Stromal cell of bone marrow (primary cell): ENCODE measurements around the gene TOMM70.
"Not testable (repeated sequence)": the region's sequence is repeated elsewhere in the genome, so short reads cannot be mapped to it uniquely, and the experiment has no call there.

Source experiments
- DNase-seq: peaks from one replicate; pipeline ENCODE4 v3.0.0-alpha.2; 2012; ENCODE audit warnings: low read depth

The TOMM70 gene

GRCh38 chr3:100400780-100401673 lies at the start of gene TOMM70, which contains the start of gene LNP1:
Gene TOMM70, minus strand, starts transcription at chr3:100401089. Its CDS starts 140 bp downstream, at chr3:100400949.
Gene LNP1, plus strand, starts transcription at chr3:100401539. Its CDS starts 28,191 bp downstream, at chr3:100429730.
- peak; percentile 95 for DNase-seq

- DNase-seq: no peak
Observed at GRCh38 chr3:100449214-100449613, 48.3 kb upstream of the TOMM70 start.

- DNase-seq: no peak
Observed at GRCh38 chr3:100448079-100448478, 47.2 kb upstream of the TOMM70 start.

- DNase-seq: not testable (repeated sequence)
Observed at GRCh38 chr3:100447067-100447466, 46.2 kb upstream of the TOMM70 start.

GRCh38 chr3:100443690-100444089 lies 42.8 kb upstream of the TOMM70 start:
- no peak for DNase-seq

- no peak for DNase-seq
Observed at GRCh38 chr3:100440895-100441294, 40.0 kb upstream of the TOMM70 start.

GRCh38 chr3:100438623-100438974 lies 37.7 kb upstream of the TOMM70 start:
- no peak for DNase-seq

GRCh38 chr3:100437721-100438622 lies 37.1 kb upstream of the TOMM70 start:
- no peak for DNase-seq

- no peak for DNase-seq
Observed at GRCh38 chr3:100436951-100437350, 36.1 kb upstream of the TOMM70 start.

- DNase-seq: no peak
Observed at GRCh38 chr3:100429187-100429716, 28.4 kb upstream of the TOMM70 start.

- DNase-seq: no peak
Observed at GRCh38 chr3:100427699-100428098, 26.8 kb upstream of the TOMM70 start.

- no peak for DNase-seq
Observed at GRCh38 chr3:100426067-100426682, 25.3 kb upstream of the TOMM70 start.

- DNase-seq: no peak
Observed at GRCh38 chr3:100425316-100425715, 24.4 kb upstream of the TOMM70 start.

GRCh38 chr3:100424261-100424660 lies 23.4 kb upstream of the TOMM70 start:
- no peak for DNase-seq

- DNase-seq: no peak
Observed at GRCh38 chr3:100423611-100424010, 22.7 kb upstream of the TOMM70 start.

- DNase-seq: no peak
Observed at GRCh38 chr3:100420885-100421284, 20.0 kb upstream of the TOMM70 start.

- DNase-seq: no peak
Observed at GRCh38 chr3:100419406-100419805, 18.5 kb upstream of the TOMM70 start.

GRCh38 chr3:100416863-100417262 lies 16.0 kb upstream of the TOMM70 start:
- no peak for DNase-seq

- DNase-seq: no peak
Observed at GRCh38 chr3:100416176-100416575, 15.3 kb upstream of the TOMM70 start.

GRCh38 chr3:100413613-100414012 lies 12.7 kb upstream of the TOMM70 start:
- no peak for DNase-seq

- DNase-seq: no peak
Observed at GRCh38 chr3:100412912-100413590, 12.2 kb upstream of the TOMM70 start.
